GM12878 (cell line): ENCODE data around the gene NOSTRIN. TPM values are rescaled to one million over a fixed set of nuclear protein-coding genes. Genes with fewer than 3 reads are reported as not detected.

Experiments used
- ATAC-seq: fragments of 200-7000 bp; cut with Tn5 transposase; 3 replicates; pipeline ENCODE4 v1.9.1; 2020; ENCODE audit warnings: mild to moderate bottlenecking, moderate library complexity
- BruUV-seq: library from RNA; stranded (reverse); fragments of 400-500 nt; replicated peaks from 2 replicates; lab custom pipeline; 2021; lab: Mats Ljungman, UMichigan
- CTCF ChIA-PET: fragments of 300-600 bp; sonication (Branson Sonifier 250); formaldehyde crosslinking; extraction: SDS; loops from one replicate; lab custom pipeline; 2021; ENCODE audit warnings: inconsistent platforms; lab: Yijun Ruan, JAX
- POLR2A ChIA-PET: fragments of 350-600 bp; formaldehyde crosslinking; extraction: SDS; loops from one replicate; lab custom pipeline; 2021; ENCODE audit warnings: inconsistent platforms; lab: Charles Lee
- RAD21 ChIA-PET: fragments of 300-600 bp; sonication (Branson Sonifier 250); formaldehyde crosslinking; loops from one replicate; lab custom pipeline; 2023; ENCODE audit warnings: antibody characterized with exemption; ENCODE audit not compliant: unreplicated experiment; lab: Charles Lee
- SMC1A ChIA-PET: fragments of 300-600 bp; sonication (Branson Sonifier 250); formaldehyde crosslinking; loops from one replicate; lab custom pipeline; 2023; ENCODE audit not compliant: unreplicated experiment, uncharacterized antibody; lab: Charles Lee
- DNase-seq: peaks from one replicate; pipeline ENCODE4 v3.0.0-alpha.2; 2011; ENCODE audit warnings: low read depth, low spot score
- FAIRE-seq: peaks from 3 replicates; lab custom pipeline; 2011; peaks lifted over from hg19 to GRCh38; lab: Jason Lieb, UNC
- H2AFZ ChIP-seq: 2 replicates; pipeline ENCODE4 v1.6.0; 2011; ENCODE audit warnings: low read depth, low read length, control low read depth; ENCODE audit not compliant: control insufficient read depth
- H3K27ac ChIP-seq: 2 replicates; pipeline ENCODE4 v1.5.1; 2011; ENCODE audit warnings: control low read depth; ENCODE audit not compliant: control insufficient read depth, insufficient read depth
- H3K27me3 ChIP-seq, 2 experiments: replicated peaks in 1 of 2; 2 replicates each; pipeline versions ENCODE4 v1.6.0 to v1.6.1; 2011; ENCODE audit warnings: low read length in 1 of 2; ENCODE audit not compliant: control insufficient read depth in 2 of 2, insufficient read depth in 2 of 2
- H3K36me3 ChIP-seq, 2 experiments: 2 replicates each; pipeline ENCODE4 v1.5.1; 2011; ENCODE audit warnings: low read length in 1 of 2; ENCODE audit not compliant: control insufficient read depth in 2 of 2, insufficient read depth in 2 of 2
- H3K4me1 ChIP-seq: 2 replicates; pipeline ENCODE4 v1.6.1; 2011; ENCODE audit warnings: mild to moderate bottlenecking, low read length, moderate library complexity, mixed read lengths; ENCODE audit not compliant: control insufficient read depth, insufficient read depth
- H3K4me2 ChIP-seq: 2 replicates; pipeline ENCODE4 v1.6.0; 2011; ENCODE audit warnings: control low read depth; ENCODE audit not compliant: control insufficient read depth, insufficient read depth
- H3K4me3 ChIP-seq: fragments of 200-600 bp; sonication (generic); 2 replicates; pipeline ENCODE4 v1.5.1; 2016
- H3K79me2 ChIP-seq: 2 replicates; pipeline ENCODE4 v1.6.0; 2011; ENCODE audit warnings: low read length; ENCODE audit not compliant: control insufficient read depth, insufficient read depth
- H3K9ac ChIP-seq: 2 replicates; pipeline ENCODE4 v1.8.0; 2011; ENCODE audit warnings: low read length, control low read depth, mixed read lengths; ENCODE audit not compliant: control insufficient read depth, insufficient read depth
- H3K9me3 ChIP-seq: replicated peaks from 3 replicates; pipeline ENCODE4 v1.5.1; 2011; ENCODE audit warnings: mild to moderate bottlenecking, low read length; ENCODE audit not compliant: control insufficient read depth, insufficient read depth
- H4K20me1 ChIP-seq: 2 replicates; pipeline ENCODE4 v1.6.0; 2011; ENCODE audit not compliant: control insufficient read depth, insufficient read depth
- ASH2L ChIP-seq: fragments of 300-600, 200-600 bp; sonication (generic); IDR thresholded peaks from 2 replicates; pipeline ENCODE4 v1.6.1; 2017; ENCODE audit warnings: low read depth, mild to moderate bottlenecking, borderline replicate concordance
- BACH1 ChIP-seq: fragments of 450-650 bp; IDR thresholded peaks from 2 replicates; pipeline ENCODE4 v1.6.1; 2017; ENCODE audit warnings: mild to moderate bottlenecking, borderline replicate concordance
- HDGF ChIP-seq: fragments of 450-650 bp; IDR thresholded peaks from 2 replicates; pipeline ENCODE4 v1.6.1; 2016; ENCODE audit warnings: antibody characterized with exemption
- IKZF1 ChIP-seq: fragments of 450-650 bp; conservative IDR thresholded peaks from 2 replicates; pipeline ENCODE4 v1.6.1; 2017; ENCODE audit warnings: antibody characterized with exemption, mild to moderate bottlenecking
- MEF2B ChIP-seq: fragments of 450-650 bp; IDR thresholded peaks from 2 replicates; pipeline ENCODE4 v1.6.1; 2018; ENCODE audit warnings: mild to moderate bottlenecking, moderate library complexity; ENCODE audit not compliant: partially characterized antibody, poor library complexity, severe bottlenecking
- NFIC ChIP-seq: IDR thresholded peaks from 2 replicates; pipeline ENCODE4 v1.6.1; 2012; ENCODE audit warnings: low read depth, mild to moderate bottlenecking, inconsistent platforms, low read length, moderate library complexity
- NFYA ChIP-seq: IDR thresholded peaks from 2 replicates; pipeline ENCODE4 v1.6.1; 2011; ENCODE audit warnings: low read depth, mild to moderate bottlenecking, low read length, improper control_type of control experiment, borderline replicate concordance
- NR2F1 ChIP-seq: fragments of 450-650 bp; conservative IDR thresholded peaks from 2 replicates; pipeline ENCODE4 v1.6.1; 2017; ENCODE audit warnings: mild to moderate bottlenecking
- SIX5 ChIP-seq: IDR thresholded peaks from 2 replicates; pipeline ENCODE4 v1.6.1; 2011; ENCODE audit warnings: mild to moderate bottlenecking, low read depth, low read length, moderate library complexity; ENCODE audit not compliant: severe bottlenecking
- SREBF1 ChIP-seq: IDR thresholded peaks from 2 replicates; pipeline ENCODE4 v1.6.1; 2012; ENCODE audit warnings: mild to moderate bottlenecking, low read length
- SRF ChIP-seq, 2 experiments: IDR thresholded peaks; 2 replicates each; pipeline ENCODE4 v1.6.1; 2011; ENCODE audit warnings: low read depth in 2 of 2, low read length in 2 of 2, mild to moderate bottlenecking in 1 of 2, moderate library complexity in 1 of 2
- TCF12 ChIP-seq: IDR thresholded peaks from 2 replicates; pipeline ENCODE4 v1.6.1; 2011; ENCODE audit warnings: low read depth, mild to moderate bottlenecking, low read length
- WRNIP1 ChIP-seq: IDR thresholded peaks from 2 replicates; pipeline ENCODE4 v1.6.1; 2011; ENCODE audit warnings: low read depth, low read length, improper control_type of control experiment, borderline replicate concordance
- ZNF207 ChIP-seq: fragments of 450-650 bp; IDR thresholded peaks from 2 replicates; pipeline ENCODE4 v1.6.1; 2014; ENCODE audit warnings: antibody characterized with exemption, mild to moderate bottlenecking, borderline replicate concordance
- ZZZ3 ChIP-seq: IDR thresholded peaks from 2 replicates; pipeline ENCODE4 v1.6.1; 2011; ENCODE audit warnings: low read depth; ENCODE audit not compliant: control insufficient read depth, insufficient read length
- WGBS: methylation state at CpG from one replicate; pipeline ENCODE4 v1.1.6; 2016; ENCODE audit warnings: low lambda C conversion rate; ENCODE audit not compliant: insufficient replicate concordance, insufficient coverage; ENCODE audit errors: missing lambda C conversion rate; 5-methylcytosine and 5-hydroxymethylcytosine counted together
- in situ Hi-C: fragments of 300-500 bp; cut with MboI; formaldehyde crosslinking; loops from 9 replicates; pipeline ENCODE4 v1.14.3; 2018; ENCODE audit warnings: mixed read lengths
- intact Hi-C: fragments of 100-400 bp; cut with micrococcal nuclease; formaldehyde crosslinking; loops from one replicate; pipeline ENCODE4 v1.14.2; 2022; ENCODE audit not compliant: unreplicated experiment
- polyA plus RNA-seq, 11 experiments: library from polyadenylated mRNA; depleted of rRNA in 4 of 11; unstranded in 6 of 11; stranded (reverse) in 5 of 11; fragments of >200 nt; fragmentation: Nextera tagmentation in 4 of 11; fragmentation: Illumina TruSeq in 1 of 11; extraction: Ambion mirVana in 4 of 11; extraction: Trizol in 1 of 11; gene quantifications; 1 replicate in 1 of 11; 2 replicates in 10 of 11; pipeline versions ENCODE4 v1.2.1 to v1.2.3, GENCODE V29; 2011 to 2016; ENCODE audit warnings: inconsistent platforms in 2 of 11, missing spikeins in 2 of 11, low read depth in 1 of 11
- total RNA-seq, 4 experiments: library from RNA; depleted of rRNA in 3 of 4; stranded (reverse); fragments of >200 nt in 3 of 4; fragmentation: Illumina TruSeq in 1 of 4; extraction: Trizol in 1 of 4; gene quantifications; 2 replicates each; pipeline versions ENCODE4 v1.2.1 to v1.2.3, GENCODE V29; 2013 to 2021
- TF ChIP-seq, protein P1 (sequence below): IDR thresholded peaks from 2 replicates; pipeline ENCODE4 v1.6.1; 2012; ENCODE audit warnings: low read depth, low read length, improper control_type of control experiment
- TF ChIP-seq, protein P2 (sequence below): IDR thresholded peaks from 2 replicates; pipeline ENCODE4 v1.6.1; 2011; ENCODE audit warnings: mild to moderate bottlenecking, low read depth, low read length, moderate library complexity; ENCODE audit not compliant: insufficient replicate concordance
- TF ChIP-seq, protein P3 (sequence below): fragments of 450-650 bp; formaldehyde crosslinking; IDR thresholded peaks from 2 replicates; pipeline ENCODE4 v1.4.0; 2020; ENCODE audit warnings: mild to moderate bottlenecking, moderate library complexity
- TF ChIP-seq, protein P4 (sequence below): IDR thresholded peaks from 2 replicates; pipeline ENCODE4 v1.6.1; 2011; ENCODE audit warnings: borderline replicate concordance, low read depth, mild to moderate bottlenecking, moderate library complexity, mixed read lengths, low read length; ENCODE audit not compliant: insufficient read depth; ENCODE audit errors: extremely low read length

The NOSTRIN gene
- total and polyA plus RNA-seq, 10 of the 15 experiments (the other 5 are each of a cell fraction or from before 2014, with no cell fraction given): 0.13 to 0.42 (median 0.37) TPM; not detected in 5

DNA sequence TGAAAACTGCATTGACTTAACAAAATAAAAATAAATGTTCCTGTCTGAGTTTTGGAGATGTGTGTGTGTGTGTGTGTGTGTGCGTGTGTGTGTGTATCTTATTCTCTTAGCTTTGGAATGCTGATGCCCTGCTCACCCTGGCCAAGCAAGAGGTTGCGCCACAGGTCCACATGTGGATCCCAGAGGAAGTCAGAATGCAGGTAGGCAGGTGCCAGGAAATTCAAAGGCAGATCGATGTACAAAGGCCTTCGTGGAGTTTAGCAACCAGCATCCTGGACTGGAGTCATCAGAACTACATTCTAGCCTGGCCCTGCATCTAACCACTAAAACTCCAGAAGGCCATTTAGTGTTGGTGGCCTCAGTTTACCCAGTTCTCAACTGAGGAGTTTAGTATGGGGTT, 111.1 kb downstream of the NOSTRIN start:
- no peaks in the 10 kb centered on the region for H3K79me2 ChIP-seq
- 75% methylated on average over 4 of the region's 4 CpGs for WGBS
- intact Hi-C loops: no loop called here
- TF ChIP-seq SIX5 (no peak), MEF2B (no peak), ASH2L (no peak), ZNF207 (no peak), SREBF1 (no peak), BACH1 (no peak), IKZF1 (no peak), NFIC (no peak), TCF12 (no peak), HDGF (no peak), NFYA (no peak), ZZZ3 (no peak), WRNIP1 (no peak), SRF (IDR thresholded peaks at IDR 0.05; ENCODE audit: low read depth in 2 of 2, low read length in 2 of 2) (no peak), NR2F1 (no peak)
- TF ChIP-seq, protein P1, sequence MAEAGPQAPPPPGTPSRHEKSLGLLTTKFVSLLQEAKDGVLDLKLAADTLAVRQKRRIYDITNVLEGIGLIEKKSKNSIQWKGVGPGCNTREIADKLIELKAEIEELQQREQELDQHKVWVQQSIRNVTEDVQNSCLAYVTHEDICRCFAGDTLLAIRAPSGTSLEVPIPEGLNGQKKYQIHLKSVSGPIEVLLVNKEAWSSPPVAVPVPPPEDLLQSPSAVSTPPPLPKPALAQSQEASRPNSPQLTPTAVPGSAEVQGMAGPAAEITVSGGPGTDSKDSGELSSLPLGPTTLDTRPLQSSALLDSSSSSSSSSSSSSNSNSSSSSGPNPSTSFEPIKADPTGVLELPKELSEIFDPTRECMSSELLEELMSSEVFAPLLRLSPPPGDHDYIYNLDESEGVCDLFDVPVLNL: no peak
- TF ChIP-seq, protein P2, sequence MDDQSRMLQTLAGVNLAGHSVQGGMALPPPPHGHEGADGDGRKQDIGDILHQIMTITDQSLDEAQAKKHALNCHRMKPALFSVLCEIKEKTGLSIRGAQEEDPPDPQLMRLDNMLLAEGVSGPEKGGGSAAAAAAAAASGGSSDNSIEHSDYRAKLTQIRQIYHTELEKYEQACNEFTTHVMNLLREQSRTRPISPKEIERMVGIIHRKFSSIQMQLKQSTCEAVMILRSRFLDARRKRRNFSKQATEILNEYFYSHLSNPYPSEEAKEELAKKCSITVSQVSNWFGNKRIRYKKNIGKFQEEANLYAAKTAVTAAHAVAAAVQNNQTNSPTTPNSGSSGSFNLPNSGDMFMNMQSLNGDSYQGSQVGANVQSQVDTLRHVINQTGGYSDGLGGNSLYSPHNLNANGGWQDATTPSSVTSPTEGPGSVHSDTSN: no peak
- TF ChIP-seq, protein P3, sequence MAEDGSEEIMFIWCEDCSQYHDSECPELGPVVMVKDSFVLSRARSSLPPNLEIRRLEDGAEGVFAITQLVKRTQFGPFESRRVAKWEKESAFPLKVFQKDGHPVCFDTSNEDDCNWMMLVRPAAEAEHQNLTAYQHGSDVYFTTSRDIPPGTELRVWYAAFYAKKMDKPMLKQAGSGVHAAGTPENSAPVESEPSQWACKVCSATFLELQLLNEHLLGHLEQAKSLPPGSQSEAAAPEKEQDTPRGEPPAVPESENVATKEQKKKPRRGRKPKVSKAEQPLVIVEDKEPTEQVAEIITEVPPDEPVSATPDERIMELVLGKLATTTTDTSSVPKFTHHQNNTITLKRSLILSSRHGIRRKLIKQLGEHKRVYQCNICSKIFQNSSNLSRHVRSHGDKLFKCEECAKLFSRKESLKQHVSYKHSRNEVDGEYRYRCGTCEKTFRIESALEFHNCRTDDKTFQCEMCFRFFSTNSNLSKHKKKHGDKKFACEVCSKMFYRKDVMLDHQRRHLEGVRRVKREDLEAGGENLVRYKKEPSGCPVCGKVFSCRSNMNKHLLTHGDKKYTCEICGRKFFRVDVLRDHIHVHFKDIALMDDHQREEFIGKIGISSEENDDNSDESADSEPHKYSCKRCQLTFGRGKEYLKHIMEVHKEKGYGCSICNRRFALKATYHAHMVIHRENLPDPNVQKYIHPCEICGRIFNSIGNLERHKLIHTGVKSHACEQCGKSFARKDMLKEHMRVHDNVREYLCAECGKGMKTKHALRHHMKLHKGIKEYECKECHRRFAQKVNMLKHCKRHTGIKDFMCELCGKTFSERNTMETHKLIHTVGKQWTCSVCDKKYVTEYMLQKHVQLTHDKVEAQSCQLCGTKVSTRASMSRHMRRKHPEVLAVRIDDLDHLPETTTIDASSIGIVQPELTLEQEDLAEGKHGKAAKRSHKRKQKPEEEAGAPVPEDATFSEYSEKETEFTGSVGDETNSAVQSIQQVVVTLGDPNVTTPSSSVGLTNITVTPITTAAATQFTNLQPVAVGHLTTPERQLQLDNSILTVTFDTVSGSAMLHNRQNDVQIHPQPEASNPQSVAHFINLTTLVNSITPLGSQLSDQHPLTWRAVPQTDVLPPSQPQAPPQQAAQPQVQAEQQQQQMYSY (CRISPR knock-in tag): no peak
- TF ChIP-seq, protein P4, sequence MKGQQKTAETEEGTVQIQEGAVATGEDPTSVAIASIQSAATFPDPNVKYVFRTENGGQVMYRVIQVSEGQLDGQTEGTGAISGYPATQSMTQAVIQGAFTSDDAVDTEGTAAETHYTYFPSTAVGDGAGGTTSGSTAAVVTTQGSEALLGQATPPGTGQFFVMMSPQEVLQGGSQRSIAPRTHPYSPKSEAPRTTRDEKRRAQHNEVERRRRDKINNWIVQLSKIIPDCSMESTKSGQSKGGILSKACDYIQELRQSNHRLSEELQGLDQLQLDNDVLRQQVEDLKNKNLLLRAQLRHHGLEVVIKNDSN: no peak

More for the DNA sequence above, 111.1 kb downstream of the NOSTRIN start:
- H3K4me2 ChIP-seq: no peak overlapping the region
- H2AFZ ChIP-seq: no peak overlapping the region
- CTCF ChIA-PET: no interaction called here
- RAD21 ChIA-PET: no interaction called here
- H4K20me1 ChIP-seq: no peaks in the 10 kb centered on the region
- no peak overlapping the region for H3K9ac ChIP-seq
- no TSS peak for BruUV-seq
- no peak overlapping the region for H3K27ac ChIP-seq
- H3K9me3 ChIP-seq: no peaks in the 10 kb centered on the region
- in situ Hi-C loops: loop anchor here (5.0 kb wide), 1 partner anchor 566 kb away; no protein-coding TSS in a partner anchor
- POLR2A ChIA-PET: interaction anchor here (0.7 kb wide), 1 partner anchor 150 kb away, joined by 4 read pairs; no protein-coding TSS in a partner anchor
- SMC1A ChIA-PET: no interaction called here
- H3K27me3 ChIP-seq: peaks cover 5 to 11% of the 10 kb centered on the region in 2 experiments; a peak in 3 of 4 replicates
- FAIRE-seq (no peak), DNase-seq (no peak), ATAC-seq (no peak)
- H3K4me3 ChIP-seq: no peak overlapping the region
- H3K4me1 ChIP-seq: no peaks in the 10 kb centered on the region
- H3K36me3 ChIP-seq: no peaks in the 10 kb centered on the region
